Mesendoderm (in vitro differentiated cells): ENCODE data around the gene RBM4. TPM values are rescaled to one million over a fixed set of nuclear protein-coding genes. Genes with fewer than 3 reads are reported as not detected.
"Not testable (repeated sequence)": the region's sequence is repeated elsewhere in the genome, so short reads cannot be mapped to it uniquely, and the experiment has no call there.

Source experiments
- DNase-seq: peaks from one replicate; pipeline ENCODE4 v3.0.0; 2013
- H2AK5ac ChIP-seq: 2 replicates; pipeline ENCODE4 v1.6.1; 2013; ENCODE audit warnings: low read length, inconsistent platforms
- H2BK120ac ChIP-seq: 2 replicates; pipeline ENCODE4 v1.6.1; 2013; ENCODE audit warnings: low read depth, mild to moderate bottlenecking, low read length, moderate library complexity, mixed read lengths
- H2BK15ac ChIP-seq: replicated peaks from 2 replicates; pipeline ENCODE4 v1.6.1; 2013; ENCODE audit warnings: low read depth, mild to moderate bottlenecking, moderate library complexity
- H2BK5ac ChIP-seq: 2 replicates; pipeline ENCODE4 v1.6.1; 2013; ENCODE audit warnings: low read length, inconsistent platforms
- H3K18ac ChIP-seq: 2 replicates; pipeline ENCODE4 v1.6.1; 2013; ENCODE audit warnings: mild to moderate bottlenecking, low read length, mixed read lengths
- H3K23ac ChIP-seq: one replicate; pipeline ENCODE4 v1.6.1; 2013; ENCODE audit warnings: low read length
- H3K27ac ChIP-seq: 2 replicates; pipeline ENCODE4 v1.5.1; 2013; ENCODE audit warnings: low read depth, mild to moderate bottlenecking, inconsistent platforms, low read length, moderate library complexity
- H3K27me3 ChIP-seq: 2 replicates; pipeline ENCODE4 v1.6.1; 2013; ENCODE audit warnings: low read length, control low read depth, mild to moderate bottlenecking, inconsistent platforms; ENCODE audit not compliant: insufficient read depth, poor library complexity
- H3K36me3 ChIP-seq: 2 replicates; pipeline ENCODE4 v1.6.1; 2013; ENCODE audit warnings: low read length, inconsistent platforms; ENCODE audit not compliant: control insufficient read depth, insufficient read depth
- H3K4ac ChIP-seq: one replicate; pipeline ENCODE4 v1.6.1; 2013; ENCODE audit warnings: low read depth, mild to moderate bottlenecking, low read length, moderate library complexity
- H3K4me1 ChIP-seq: 2 replicates; pipeline ENCODE4 v1.6.1; 2013; ENCODE audit warnings: low read depth, low read length, inconsistent platforms; ENCODE audit not compliant: control insufficient read depth
- H3K4me2 ChIP-seq: 2 replicates; pipeline ENCODE4 v1.6.1; 2013; ENCODE audit warnings: low read length
- H3K4me3 ChIP-seq: 2 replicates; pipeline ENCODE4 v1.5.1; 2013; ENCODE audit warnings: mild to moderate bottlenecking, low read length
- H3K56ac ChIP-seq: one replicate; pipeline ENCODE4 v1.6.1; 2013; ENCODE audit warnings: low read length
- H3K79me1 ChIP-seq: 2 replicates; pipeline ENCODE4 v1.6.1; 2013; ENCODE audit warnings: low read length, inconsistent platforms
- H3K79me2 ChIP-seq: 2 replicates; pipeline ENCODE4 v1.6.1; 2013; ENCODE audit warnings: mild to moderate bottlenecking, low read length; ENCODE audit not compliant: control insufficient read depth, insufficient read depth
- H3K9ac ChIP-seq: 2 replicates; pipeline ENCODE4 v1.6.1; 2013; ENCODE audit warnings: low read length, inconsistent platforms
- H4K5ac ChIP-seq: one replicate; pipeline ENCODE4 v1.6.1; 2013; ENCODE audit warnings: low read length
- H4K8ac ChIP-seq: one replicate; pipeline ENCODE4 v1.6.1; 2013; ENCODE audit warnings: low read depth, mild to moderate bottlenecking, control low read depth, low read length, moderate library complexity
- WGBS: extraction: QIAGEN DNeasy Blood & Tissue Kit; methylation state at CpG from one replicate; pipeline ENCODE4 v1.1.7; 2013; ENCODE audit warnings: low lambda C conversion rate, missing lambda C conversion rate; ENCODE audit not compliant: insufficient coverage; ENCODE audit errors: extremely low coverage; 5-methylcytosine and 5-hydroxymethylcytosine counted together
- polyA plus RNA-seq, 2 experiments: library from polyadenylated mRNA; stranded (reverse); fragments of 200-250 nt; gene quantifications; one replicate each; pipeline ENCODE4 v1.2.3, GENCODE V29; 2013

RBM4 gene
- polyA plus RNA-seq (2013, experiment 1 of 2), result 165 TPM
- polyA plus RNA-seq (2013, experiment 2 of 2), result 161 TPM

GRCh38 chr11:66638177-66639065, at the start of gene RBM4:
TSS of gene RBM4 (plus strand) at chr11:66638703. CDS start at chr11:66639712, 1,009 bp downstream.
- peak within 1 kb of the TSS; percentile 97 for H3K9ac ChIP-seq
- peak; percentile 100 for DNase-seq
- peak within 1 kb of the TSS; percentile 89 for H3K4me2 ChIP-seq
- peaks cover 4% of the 10 kb centered on the region for H3K36me3 ChIP-seq
- H2AK5ac ChIP-seq, result peak within 1 kb of the TSS; percentile 52
- peak within 1 kb of the TSS; percentile 4 for H2BK120ac ChIP-seq
- peak within 1 kb of the TSS; percentile 39 for H3K4ac ChIP-seq
- H3K4me1 ChIP-seq, result peaks cover 5% of the 10 kb centered on the region
- H3K27ac ChIP-seq, result peak within 1 kb of the TSS; percentile 88
- peak within 1 kb of the TSS; percentile 99 for H3K23ac ChIP-seq
- WGBS, result no CpG with 5 or more reads among the region's 63 CpGs
- peak within 1 kb of the TSS; percentile 92 for H2BK5ac ChIP-seq
- peak within 1 kb of the TSS; percentile 99 for H3K56ac ChIP-seq
- peaks cover 61% of the 10 kb centered on the region for H3K79me2 ChIP-seq
- no peaks in the 10 kb centered on the region for H3K27me3 ChIP-seq
- H2BK15ac ChIP-seq, result no peak within 1 kb of the TSS
- no peak within 1 kb of the TSS for H4K5ac ChIP-seq
- H3K4me3 ChIP-seq, result peak within 1 kb of the TSS; percentile 95
- H4K8ac ChIP-seq, result peak within 1 kb of the TSS; percentile 94
- H3K79me1 ChIP-seq, result peaks cover 1% of the 10 kb centered on the region
- H3K18ac ChIP-seq, result peak within 1 kb of the TSS; percentile 35

GRCh38 chr11:66589315-66589714, 49.2 kb upstream of the RBM4 start:
- WGBS, result no CpG with 5 or more reads among the region's 2 CpGs
- H4K8ac ChIP-seq, H3K4me1 ChIP-seq, H3K23ac ChIP-seq, H3K18ac ChIP-seq, H3K27ac ChIP-seq, H2AK5ac ChIP-seq, H2BK5ac ChIP-seq, H3K4me2 ChIP-seq, H3K27me3 ChIP-seq, H3K79me1 ChIP-seq, H3K79me2 ChIP-seq, H3K9ac ChIP-seq, H4K5ac ChIP-seq, H3K56ac ChIP-seq, H3K4me3 ChIP-seq, H3K36me3 ChIP-seq, H2BK15ac ChIP-seq, DNase-seq, H3K4ac ChIP-seq, H2BK120ac ChIP-seq: not testable (repeated sequence)

- H3K18ac ChIP-seq, result no peak overlapping the region
- no peak overlapping the region for H4K8ac ChIP-seq
Measured at GRCh38 chr11:66589996-66590675, 48.4 kb upstream of the RBM4 start.

GRCh38 chr11:66591175-66591574, 47.3 kb upstream of the RBM4 start:
- WGBS, result no CpG with 5 or more reads among the region's 2 CpGs
- Histone ChIP-seq H3K36me3 (no peaks in the 10 kb centered on the region), H4K8ac (no peak overlapping the region), H3K9ac (no peak overlapping the region), H3K18ac (no peak overlapping the region), H3K23ac (no peak overlapping the region), H2BK120ac (no peak overlapping the region), H3K4me1 (no peaks in the 10 kb centered on the region), H3K79me1 (no peaks in the 10 kb centered on the region), H2BK15ac (no peak overlapping the region), H3K27me3 (no peaks in the 10 kb centered on the region), H2BK5ac (no peak overlapping the region), H3K4me3 (no peak overlapping the region), H2AK5ac (no peak overlapping the region), H3K4ac (no peak overlapping the region), H3K79me2 (no peaks in the 10 kb centered on the region), H3K27ac (no peak overlapping the region), H3K56ac (no peak overlapping the region), H3K4me2 (no peak overlapping the region), H4K5ac (no peak overlapping the region)
- DNase-seq, result no peak

More at GRCh38 chr11:66589996-66590675, 48.4 kb upstream of the RBM4 start:
- Histone ChIP-seq H3K27ac (no peak overlapping the region), H3K79me1 (no peaks in the 10 kb centered on the region), H3K27me3 (no peaks in the 10 kb centered on the region), H3K36me3 (no peaks in the 10 kb centered on the region), H4K5ac (no peak overlapping the region), H3K4me3 (no peak overlapping the region), H3K56ac (no peak overlapping the region), H2BK120ac (no peak overlapping the region), H3K4me1 (no peaks in the 10 kb centered on the region), H3K23ac (no peak overlapping the region), H3K79me2 (no peaks in the 10 kb centered on the region), H2BK5ac (no peak overlapping the region), H2BK15ac (no peak overlapping the region), H3K9ac (no peak overlapping the region), H3K4me2 (no peak overlapping the region), H3K4ac (no peak overlapping the region), H2AK5ac (no peak overlapping the region)
- DNase-seq, result no peak
- no CpG with 5 or more reads among the region's 7 CpGs for WGBS

- no peaks in the 10 kb centered on the region for H3K4me1 ChIP-seq
- no peak within 1 kb of the TSS for H4K8ac ChIP-seq
- no peak within 1 kb of the TSS for H2BK5ac ChIP-seq
- peak within 1 kb of the TSS; percentile 49 for H3K4me3 ChIP-seq
- DNase-seq, result peak; percentile 97
- H3K4ac ChIP-seq, result no peak within 1 kb of the TSS
- H3K18ac ChIP-seq, result no peak within 1 kb of the TSS
- H3K4me2 ChIP-seq, result peak within 1 kb of the TSS; percentile 69
- no peak within 1 kb of the TSS for H2BK120ac ChIP-seq
- H4K5ac ChIP-seq, result no peak within 1 kb of the TSS
- H2BK15ac ChIP-seq, result no peak within 1 kb of the TSS
- H3K36me3 ChIP-seq, result no peaks in the 10 kb centered on the region
- H3K23ac ChIP-seq, result peak within 1 kb of the TSS; percentile 45
- H3K27me3 ChIP-seq, result no peaks in the 10 kb centered on the region
- peak within 1 kb of the TSS; percentile 92 for H3K56ac ChIP-seq
- H2AK5ac ChIP-seq, result no peak within 1 kb of the TSS
- H3K79me2 ChIP-seq, result no peaks in the 10 kb centered on the region
- no peaks in the 10 kb centered on the region for H3K79me1 ChIP-seq
- peak within 1 kb of the TSS; percentile 86 for H3K9ac ChIP-seq
- no peak within 1 kb of the TSS for H3K27ac ChIP-seq
- no CpG with 5 or more reads among the region's 68 CpGs for WGBS
Measured at GRCh38 chr11:66592457-66593302, 45.8 kb upstream of the RBM4 start, which contains the start of the genes CCDC87 and CCS. TSS of gene CCDC87 (minus strand) at chr11:66593063. CDS start at chr11:66593015, 48 bp downstream. TSS of gene CCS (plus strand) at chr11:66593185. CDS start at chr11:66593262, 77 bp downstream.
